Muscle layer of duodenum (tissue), 2 donors: Measurements from ENCODE around the gene ZNF362.

ENCODE experiments used
- H3K27ac ChIP-seq: one replicate; pipeline ENCODE4 v1.7.0; 2013; ENCODE audit warnings: mild to moderate bottlenecking, low read length
- H3K27me3 ChIP-seq: one replicate; pipeline ENCODE4 v1.7.0; 2013; ENCODE audit warnings: low read depth, mild to moderate bottlenecking, control low read depth, low read length
- H3K36me3 ChIP-seq, 2 donors: one replicate each; pipeline ENCODE4 v1.7.0; 2013; ENCODE audit warnings: low read length in 2 of 2, control low read depth in 1 of 2, mild to moderate bottlenecking in 1 of 2; ENCODE audit not compliant: insufficient read depth in 2 of 2, control insufficient read depth in 1 of 2
- H3K4me1 ChIP-seq, 2 donors: one replicate each; pipeline ENCODE4 v1.7.0; 2013; ENCODE audit warnings: low read length in 2 of 2, mild to moderate bottlenecking in 2 of 2, control low read depth in 1 of 2, moderate library complexity in 1 of 2; ENCODE audit not compliant: insufficient read depth in 2 of 2, control insufficient read depth in 1 of 2
- H3K4me3 ChIP-seq, 2 donors: one replicate each; pipeline ENCODE4 v1.7.0; 2013; ENCODE audit warnings: low read length in 2 of 2, low read depth in 1 of 2, mild to moderate bottlenecking in 1 of 2
- H3K9me3 ChIP-seq, 2 donors: one replicate each; pipeline ENCODE4 v1.7.0; 2013; ENCODE audit warnings: low read length in 2 of 2, control low read depth in 1 of 2, mild to moderate bottlenecking in 1 of 2; ENCODE audit not compliant: control insufficient read depth in 1 of 2
- donor health status: healthy.

The ZNF362 gene

GRCh38 chr1:33258788-33259274 lies 2.5 kb downstream of the ZNF362 start:
- H3K27me3 ChIP-seq = no peaks in the 10 kb centered on the region

GRCh38 chr1:33259879-33260278 lies 3.6 kb downstream of the ZNF362 start:
- Histone ChIP-seq H3K4me3 (no peak overlapping the region), H3K4me1 (peaks cover 12 to 46% of the 10 kb centered on the region in 2 donors), H3K27ac (no peak overlapping the region), H3K36me3 (peaks cover 0 to 4% of the 10 kb centered on the region in 2 donors), H3K27me3 (no peaks in the 10 kb centered on the region), H3K9me3 (no peaks in the 10 kb centered on the region)

More at GRCh38 chr1:33258788-33259274, 2.5 kb downstream of the ZNF362 start:
- H3K27ac ChIP-seq = peak overlapping the region; percentile 1
- peak overlapping the region; percentile 76 to 87 for H3K4me3 ChIP-seq
- H3K36me3 ChIP-seq = peaks cover 0 to 4% of the 10 kb centered on the region in 2 donors
- H3K4me1 ChIP-seq = peaks cover 12 to 38% of the 10 kb centered on the region in 2 donors
- no peaks in the 10 kb centered on the region for H3K9me3 ChIP-seq

DNA sequence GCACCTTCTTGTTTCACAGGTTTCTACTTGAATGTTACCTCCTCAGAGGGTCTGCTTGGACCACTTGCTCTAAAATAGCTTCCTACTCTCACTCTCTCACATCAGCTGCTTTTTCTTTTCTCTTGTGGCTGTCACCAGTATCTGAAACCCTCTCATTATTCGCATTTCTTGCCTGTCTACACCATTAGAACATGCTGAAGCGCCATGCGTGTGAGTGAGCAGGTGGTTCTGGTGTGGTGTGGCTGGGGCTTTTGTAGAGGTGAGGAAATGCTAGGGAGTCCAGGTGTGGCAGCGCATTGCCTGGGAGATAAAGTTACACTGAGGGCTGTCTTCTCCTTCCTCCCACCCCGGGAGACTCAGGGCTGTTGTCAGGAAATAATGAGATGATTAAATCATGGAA lies 4.1 kb downstream of the ZNF362 start:
- Histone ChIP-seq H3K4me3 (no peak overlapping the region), H3K27ac (no peak overlapping the region), H3K27me3 (no peaks in the 10 kb centered on the region), H3K36me3 (peaks cover 0 to 4% of the 10 kb centered on the region in 2 donors), H3K9me3 (no peaks in the 10 kb centered on the region), H3K4me1 (peaks cover 12 to 46% of the 10 kb centered on the region in 2 donors)

DNA sequence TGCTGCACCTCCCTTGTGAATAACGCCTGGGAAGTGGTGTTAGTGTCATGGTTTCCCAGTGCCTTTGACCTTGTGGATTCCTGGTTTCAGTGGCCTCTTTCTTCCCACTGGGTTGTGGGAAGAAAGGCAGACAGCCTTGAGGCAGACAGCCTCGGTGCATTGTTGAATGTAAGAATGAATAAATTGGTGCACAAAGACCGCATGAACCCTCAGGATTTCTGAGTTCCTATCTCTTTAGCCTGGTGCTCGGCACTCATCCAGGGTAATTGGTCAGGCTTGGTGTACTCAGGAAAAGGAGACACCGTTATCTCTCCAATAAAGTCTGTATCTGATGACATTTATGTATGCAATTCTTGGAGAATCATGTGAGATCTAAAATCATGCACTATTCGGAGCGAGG lies 5.1 kb downstream of the ZNF362 start:
- H3K27ac ChIP-seq = no peak overlapping the region
- H3K36me3 ChIP-seq = peaks cover 0 to 4% of the 10 kb centered on the region in 2 donors
- no peaks in the 10 kb centered on the region for H3K9me3 ChIP-seq
- H3K4me1 ChIP-seq = peaks cover 12 to 51% of the 10 kb centered on the region in 2 donors
- H3K4me3 ChIP-seq = no peak overlapping the region
- H3K27me3 ChIP-seq = no peaks in the 10 kb centered on the region

- Histone ChIP-seq H3K9me3 (no peaks in the 10 kb centered on the region), H3K4me1 (peaks cover 6 to 41% of the 10 kb centered on the region in 2 donors), H3K36me3 (peaks cover 0 to 4% of the 10 kb centered on the region in 2 donors), H3K27me3 (no peaks in the 10 kb centered on the region), H3K27ac (no peak overlapping the region), H3K4me3 (no peak overlapping the region)
Measured at GRCh38 chr1:33263890-33264504, 7.7 kb downstream of the ZNF362 start.

GRCh38 chr1:33265780-33266605 lies 9.7 kb downstream of the ZNF362 start:
- peaks cover 0 to 6% of the 10 kb centered on the region in 2 donors for H3K36me3 ChIP-seq
- H3K4me1 ChIP-seq = peaks cover 6 to 23% of the 10 kb centered on the region in 2 donors
- no peaks in the 10 kb centered on the region for H3K9me3 ChIP-seq
- no peaks in the 10 kb centered on the region for H3K27me3 ChIP-seq
- H3K27ac ChIP-seq = no peak overlapping the region
- H3K4me3 ChIP-seq = no peak overlapping the region

GRCh38 chr1:33266766-33267165 lies 10.5 kb downstream of the ZNF362 start:
- H3K27me3 ChIP-seq = no peaks in the 10 kb centered on the region
- no peaks in the 10 kb centered on the region for H3K9me3 ChIP-seq
- H3K27ac ChIP-seq = no peak overlapping the region
- no peak overlapping the region for H3K4me3 ChIP-seq
- peaks cover 6 to 22% of the 10 kb centered on the region in 2 donors for H3K4me1 ChIP-seq
- H3K36me3 ChIP-seq = peaks cover 0 to 6% of the 10 kb centered on the region in 2 donors

DNA sequence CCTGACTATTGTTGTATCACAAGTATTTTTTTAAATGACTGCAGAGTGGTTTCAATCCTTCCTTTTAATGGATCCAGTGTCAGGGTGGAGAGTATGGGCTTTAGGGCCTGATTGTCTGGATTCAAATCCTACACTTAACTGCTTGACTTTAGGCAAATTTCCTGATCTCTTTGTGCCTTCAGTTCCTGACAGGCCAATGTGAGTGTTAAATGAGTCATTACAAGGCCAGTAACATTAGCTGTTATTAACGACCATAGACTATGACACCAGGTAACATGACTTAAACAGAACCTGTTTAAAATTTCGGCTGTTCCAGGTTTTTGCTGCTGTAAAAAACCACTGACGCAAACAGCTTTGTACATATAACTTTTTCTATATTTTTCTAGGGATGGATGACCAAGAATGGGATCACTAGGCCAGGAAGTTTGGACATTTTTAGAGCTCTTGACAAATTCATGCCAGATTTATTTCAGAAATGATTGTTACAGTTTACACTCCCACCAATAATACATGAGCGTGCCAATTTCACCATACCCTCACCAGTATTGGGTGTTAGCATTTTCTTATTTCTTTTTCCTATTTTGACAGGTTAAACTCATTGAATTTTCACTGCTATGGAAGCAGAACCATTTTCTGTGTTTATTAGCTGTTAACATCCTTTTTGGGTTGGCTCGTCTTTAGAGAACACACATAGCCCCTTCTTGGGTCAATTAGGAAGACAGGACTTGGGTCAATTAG lies 11.3 kb downstream of the ZNF362 start:
- Histone ChIP-seq H3K27me3 (no peaks in the 10 kb centered on the region), H3K9me3 (no peaks in the 10 kb centered on the region), H3K4me3 (no peak overlapping the region), H3K36me3 (peaks cover 0 to 5% of the 10 kb centered on the region in 2 donors), H3K4me1 (peaks cover 6 to 22% of the 10 kb centered on the region in 2 donors), H3K27ac (no peak overlapping the region)

DNA sequence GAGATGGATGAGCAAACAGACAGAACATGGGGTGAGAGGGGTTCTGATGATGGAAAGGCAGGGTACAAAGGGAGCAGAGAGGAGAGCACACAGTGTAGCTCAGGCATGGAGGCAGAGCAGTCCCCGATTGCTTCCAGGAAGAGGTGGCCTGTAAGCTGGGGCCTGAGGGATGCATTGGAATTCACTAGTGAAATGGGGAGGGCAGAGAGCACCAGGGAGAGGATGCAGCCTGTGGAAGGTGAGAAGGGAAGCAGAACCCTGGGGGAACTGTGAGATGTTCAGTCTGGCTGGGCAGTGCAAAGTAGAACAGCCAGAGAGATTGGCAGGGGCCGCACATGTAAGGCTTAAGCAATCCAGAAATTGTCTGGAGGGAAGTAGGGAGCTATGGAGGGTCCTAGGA lies 12.2 kb downstream of the ZNF362 start:
- Histone ChIP-seq H3K4me1 (peaks cover 6 to 22% of the 10 kb centered on the region in 2 donors), H3K4me3 (no peak overlapping the region), H3K27me3 (no peaks in the 10 kb centered on the region), H3K36me3 (peaks cover 0 to 2% of the 10 kb centered on the region in 2 donors), H3K9me3 (no peaks in the 10 kb centered on the region), H3K27ac (peak overlapping the region; percentile 31)

GRCh38 chr1:33268927-33269610 lies 12.8 kb downstream of the ZNF362 start:
- no peaks in the 10 kb centered on the region for H3K9me3 ChIP-seq
- no peaks in the 10 kb centered on the region for H3K27me3 ChIP-seq
- H3K4me3 ChIP-seq = no peak overlapping the region
- H3K27ac ChIP-seq = peak overlapping the region; percentile 31
- peaks cover 6 to 17% of the 10 kb centered on the region in 2 donors for H3K4me1 ChIP-seq
- H3K36me3 ChIP-seq = peaks cover 0 to 2% of the 10 kb centered on the region in 2 donors
